ENCODE results near the gene KCNQ1.

Gene KCNQ1

DNA sequence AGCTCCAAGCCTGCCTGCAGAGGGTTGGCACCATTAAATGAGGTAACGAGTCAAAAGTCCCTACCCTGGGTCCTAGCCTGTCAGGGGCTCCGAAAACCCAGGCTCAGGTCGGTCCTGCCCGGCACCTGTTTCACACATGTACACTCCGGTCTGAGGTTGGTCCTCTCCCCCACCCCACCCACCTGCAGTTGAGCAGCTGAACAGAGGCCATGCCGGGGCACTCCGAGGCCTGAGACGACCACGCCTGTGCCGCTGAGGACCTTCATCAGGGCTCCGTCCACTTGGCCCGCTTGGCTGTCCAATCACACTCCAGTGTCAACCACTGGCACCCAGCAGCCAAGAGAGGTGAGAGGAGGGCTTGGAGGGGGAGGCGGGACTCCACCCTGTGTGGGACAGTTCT, 42.7 kb upstream of the KCNQ1 start:
- peaks cover 20 to 31% of the 10 kb centered on the region in 2 donors for H3K4me1 ChIP-seq (ENCODE audit: control insufficient read depth in 1 of 2, insufficient read depth in 2 of 2, low read length in 2 of 2)
- H3K9me3 ChIP-seq (ENCODE audit: control insufficient read depth in 1 of 2, low read length in 2 of 2), result no peaks in the 10 kb centered on the region
- H3K27me3 ChIP-seq (ENCODE audit: low read depth, low read length), result no peaks in the 10 kb centered on the region
- H3K27ac ChIP-seq (ENCODE audit: low read length), result no peak overlapping the region
- H3K4me3 ChIP-seq (ENCODE audit: low read depth in 1 of 2, low read length in 2 of 2), result peak overlapping the region in 1 of 2 donors; percentile 95
- H3K36me3 ChIP-seq (ENCODE audit: control insufficient read depth in 1 of 2, insufficient read depth in 2 of 2, low read length in 2 of 2), result peaks cover 8 to 28% of the 10 kb centered on the region in 2 donors

DNA sequence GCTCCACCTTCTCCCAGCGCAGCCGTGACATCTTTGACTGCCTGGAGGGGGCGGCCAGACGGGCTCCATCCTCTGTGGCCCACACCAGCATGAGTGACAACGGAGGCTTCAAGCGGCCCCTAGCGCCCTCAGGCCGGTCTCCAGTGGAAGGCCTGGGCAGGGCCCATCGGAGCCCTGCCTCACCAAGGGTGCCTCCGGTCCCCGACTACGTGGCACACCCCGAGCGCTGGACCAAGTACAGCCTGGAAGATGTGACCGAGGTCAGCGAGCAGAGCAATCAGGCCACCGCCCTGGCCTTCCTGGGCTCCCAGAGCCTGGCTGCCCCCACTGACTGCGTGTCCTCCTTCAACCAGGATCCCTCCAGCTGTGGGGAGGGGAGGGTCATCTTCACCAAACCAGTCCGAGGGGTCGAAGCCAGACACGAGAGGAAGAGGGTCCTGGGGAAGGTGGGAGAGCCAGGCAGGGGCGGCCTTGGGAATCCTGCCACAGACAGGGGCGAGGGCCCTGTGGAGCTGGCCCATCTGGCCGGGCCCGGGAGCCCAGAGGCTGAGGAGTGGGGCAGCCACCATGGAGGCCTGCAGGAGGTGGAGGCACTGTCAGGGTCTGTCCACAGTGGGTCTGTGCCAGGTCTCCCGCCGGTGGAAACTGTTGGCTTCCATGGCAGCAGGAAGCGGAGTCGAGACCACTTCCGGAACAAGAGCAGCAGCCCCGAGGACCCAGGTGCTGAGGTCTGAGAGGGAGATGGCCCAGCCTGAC, 41.7 kb upstream of the KCNQ1 start:
- H3K27me3 ChIP-seq (ENCODE audit: low read depth, low read length), result no peaks in the 10 kb centered on the region

DNA sequence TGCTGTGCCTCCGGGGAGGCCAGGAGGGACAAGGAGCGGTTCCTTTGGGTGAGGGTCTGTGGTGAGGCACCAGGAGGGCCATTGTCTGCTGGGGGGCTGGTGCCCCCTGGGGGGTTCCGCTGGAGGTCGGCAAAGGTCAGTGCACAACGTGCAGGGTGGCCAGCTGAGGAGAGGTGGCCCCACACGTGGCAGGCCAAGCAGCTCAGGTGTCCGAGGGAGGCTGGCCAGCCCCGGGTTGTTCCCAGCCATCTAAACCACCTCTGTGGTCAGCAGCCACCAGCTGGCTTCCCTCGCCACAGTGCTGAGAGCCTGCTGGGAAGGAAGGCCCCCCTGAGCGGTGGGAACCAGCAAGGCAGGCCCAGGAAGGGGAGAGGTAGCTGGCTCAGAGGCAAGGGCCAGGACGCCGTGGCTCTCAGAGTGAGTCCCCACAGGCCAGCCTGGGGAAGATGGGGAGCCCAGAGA, 40.0 kb upstream of the KCNQ1 start:
- H3K4me3 ChIP-seq (ENCODE audit: low read depth in 1 of 2, low read length in 2 of 2), result no peak overlapping the region

More for the DNA sequence above, 41.7 kb upstream of the KCNQ1 start:
- no peak overlapping the region for H3K27ac ChIP-seq (ENCODE audit: low read length)
- peaks cover 8 to 26% of the 10 kb centered on the region in 2 donors for H3K36me3 ChIP-seq (ENCODE audit: control insufficient read depth in 1 of 2, insufficient read depth in 2 of 2, low read length in 2 of 2)
- H3K9me3 ChIP-seq (ENCODE audit: control insufficient read depth in 1 of 2, low read length in 2 of 2), result no peaks in the 10 kb centered on the region
- H3K4me1 ChIP-seq (ENCODE audit: control insufficient read depth in 1 of 2, insufficient read depth in 2 of 2, low read length in 2 of 2), result peaks cover 20 to 31% of the 10 kb centered on the region in 2 donors
- H3K4me3 ChIP-seq (ENCODE audit: low read depth in 1 of 2, low read length in 2 of 2), result no peak overlapping the region

DNA sequence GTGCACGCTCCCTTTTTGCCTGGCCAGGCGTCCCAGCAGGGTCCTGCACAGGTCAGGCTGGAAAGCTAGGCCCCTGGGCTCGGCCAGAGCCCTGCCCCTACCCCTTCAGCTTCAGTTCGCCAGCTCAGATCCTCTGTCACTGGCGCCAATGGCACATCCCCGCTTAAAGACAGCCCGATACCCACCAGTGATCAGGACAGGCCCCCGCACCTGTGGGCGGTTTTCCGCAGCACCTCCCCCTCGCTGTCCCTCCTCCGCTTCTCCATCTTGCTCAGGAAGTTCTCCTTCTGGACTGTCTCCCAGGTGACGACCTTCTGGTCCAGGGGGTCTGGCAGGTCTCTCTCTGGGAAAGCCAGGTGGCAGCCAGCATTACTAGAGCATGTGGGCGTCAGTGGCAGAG, 38.4 kb upstream of the KCNQ1 start:
- no peaks in the 10 kb centered on the region for H3K27me3 ChIP-seq (ENCODE audit: low read depth, low read length)
- no peaks in the 10 kb centered on the region for H3K9me3 ChIP-seq (ENCODE audit: control insufficient read depth in 1 of 2, low read length in 2 of 2)
- H3K4me3 ChIP-seq (ENCODE audit: low read depth in 1 of 2, low read length in 2 of 2), result no peak overlapping the region
- H3K4me1 ChIP-seq (ENCODE audit: control insufficient read depth in 1 of 2, insufficient read depth in 2 of 2, low read length in 2 of 2), result peaks cover 6 to 11% of the 10 kb centered on the region in 2 donors
- peaks cover 8 to 18% of the 10 kb centered on the region in 2 donors for H3K36me3 ChIP-seq (ENCODE audit: control insufficient read depth in 1 of 2, insufficient read depth in 2 of 2, low read length in 2 of 2)
- no peak overlapping the region for H3K27ac ChIP-seq (ENCODE audit: low read length)

More for the DNA sequence above, 40.0 kb upstream of the KCNQ1 start:
- H3K9me3 ChIP-seq (ENCODE audit: control insufficient read depth in 1 of 2, low read length in 2 of 2), result no peaks in the 10 kb centered on the region
- H3K36me3 ChIP-seq (ENCODE audit: control insufficient read depth in 1 of 2, insufficient read depth in 2 of 2, low read length in 2 of 2), result peaks cover 8 to 18% of the 10 kb centered on the region in 2 donors
- H3K4me1 ChIP-seq (ENCODE audit: control insufficient read depth in 1 of 2, insufficient read depth in 2 of 2, low read length in 2 of 2), result peaks cover 8 to 18% of the 10 kb centered on the region in 2 donors
- H3K27me3 ChIP-seq (ENCODE audit: low read depth, low read length), result no peaks in the 10 kb centered on the region
- H3K27ac ChIP-seq (ENCODE audit: low read length), result no peak overlapping the region

DNA sequence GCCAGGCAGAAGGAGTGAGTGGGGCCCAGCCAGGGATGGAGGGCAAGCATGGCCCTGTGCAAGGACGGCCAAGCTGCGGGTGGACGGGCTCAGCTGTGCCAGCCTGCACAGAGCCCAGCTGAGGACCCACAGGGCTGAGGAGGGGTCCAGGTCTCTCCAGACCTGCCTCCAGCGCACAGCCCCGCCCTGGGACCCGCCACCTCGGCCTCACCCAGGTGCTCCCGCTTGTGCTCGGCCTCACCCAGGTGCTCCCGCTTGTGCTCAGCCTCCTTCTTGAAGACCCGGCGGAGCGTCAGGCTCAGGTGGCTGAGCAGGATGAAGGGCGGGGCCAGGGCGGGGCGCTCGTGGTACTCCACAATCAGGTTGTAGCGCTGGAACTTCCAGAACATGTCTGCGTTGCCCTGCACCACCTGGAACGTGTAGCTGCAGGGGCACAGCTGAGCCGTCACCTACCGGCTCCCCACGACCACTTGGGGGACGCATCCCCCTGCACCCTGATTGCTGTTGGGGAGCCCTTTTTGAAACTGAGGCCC, 37.9 kb upstream of the KCNQ1 start:
- H3K4me3 ChIP-seq (ENCODE audit: low read depth in 1 of 2, low read length in 2 of 2), result no peak overlapping the region
- H3K27me3 ChIP-seq (ENCODE audit: low read depth, low read length), result no peaks in the 10 kb centered on the region
- no peaks in the 10 kb centered on the region for H3K9me3 ChIP-seq (ENCODE audit: control insufficient read depth in 1 of 2, low read length in 2 of 2)
- H3K4me1 ChIP-seq (ENCODE audit: control insufficient read depth in 1 of 2, insufficient read depth in 2 of 2, low read length in 2 of 2), result peaks cover 1 to 6% of the 10 kb centered on the region in 2 donors
- H3K27ac ChIP-seq (ENCODE audit: low read length), result no peak overlapping the region
- peaks cover 8 to 18% of the 10 kb centered on the region in 2 donors for H3K36me3 ChIP-seq (ENCODE audit: control insufficient read depth in 1 of 2, insufficient read depth in 2 of 2, low read length in 2 of 2)

DNA sequence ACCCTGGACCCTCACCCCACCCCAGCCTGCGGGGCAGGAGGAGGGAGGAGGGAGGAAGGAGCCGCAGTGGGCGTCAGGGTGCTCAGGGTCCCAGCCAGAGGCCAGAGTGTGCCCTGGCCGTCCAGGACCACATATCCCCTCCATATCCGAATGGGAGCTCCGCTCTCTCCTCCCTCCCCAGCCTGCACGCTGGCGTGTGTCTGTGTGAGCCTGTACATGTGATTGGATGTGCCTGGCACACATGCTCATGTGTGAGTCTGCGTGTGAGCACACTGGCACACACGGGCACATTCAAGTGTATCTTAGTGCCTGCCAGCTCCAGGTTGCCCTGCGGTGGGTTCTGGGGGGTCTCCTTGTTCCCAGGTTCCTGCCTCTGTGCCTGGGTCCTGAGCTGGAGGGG, 36.1 kb upstream of the KCNQ1 start:
- Histone ChIP-seq H3K4me1 (ENCODE audit: control insufficient read depth in 1 of 2, insufficient read depth in 2 of 2, low read length in 2 of 2) (no peaks in the 10 kb centered on the region), H3K4me3 (ENCODE audit: low read depth in 1 of 2, low read length in 2 of 2) (no peak overlapping the region), H3K9me3 (ENCODE audit: control insufficient read depth in 1 of 2, low read length in 2 of 2) (no peaks in the 10 kb centered on the region), H3K27ac (ENCODE audit: low read length) (no peak overlapping the region), H3K36me3 (ENCODE audit: control insufficient read depth in 1 of 2, insufficient read depth in 2 of 2, low read length in 2 of 2) (peaks cover 0 to 5% of the 10 kb centered on the region in 2 donors), H3K27me3 (ENCODE audit: low read depth, low read length) (no peaks in the 10 kb centered on the region)

- no peaks in the 10 kb centered on the region for H3K9me3 ChIP-seq (ENCODE audit: control insufficient read depth in 1 of 2, low read length in 2 of 2)
- H3K27me3 ChIP-seq (ENCODE audit: low read depth, low read length), result no peaks in the 10 kb centered on the region
- H3K4me3 ChIP-seq (ENCODE audit: low read depth in 1 of 2, low read length in 2 of 2), result no peak overlapping the region
- no peaks in the 10 kb centered on the region for H3K4me1 ChIP-seq (ENCODE audit: control insufficient read depth in 1 of 2, insufficient read depth in 2 of 2, low read length in 2 of 2)
- H3K36me3 ChIP-seq (ENCODE audit: control insufficient read depth in 1 of 2, insufficient read depth in 2 of 2, low read length in 2 of 2), result peaks cover 0 to under 1% of the 10 kb centered on the region in 2 donors
- H3K27ac ChIP-seq (ENCODE audit: low read length), result no peak overlapping the region
These were observed 35.7 kb upstream of the KCNQ1 start for GRCh38 chr11:2409126-2409525.

GRCh38 chr11:2409611-2410468, 35.0 kb upstream of the KCNQ1 start:
- Histone ChIP-seq H3K36me3 (ENCODE audit: control insufficient read depth in 1 of 2, insufficient read depth in 2 of 2, low read length in 2 of 2) (no peaks in the 10 kb centered on the region), H3K4me1 (ENCODE audit: control insufficient read depth in 1 of 2, insufficient read depth in 2 of 2, low read length in 2 of 2) (no peaks in the 10 kb centered on the region), H3K4me3 (ENCODE audit: low read depth in 1 of 2, low read length in 2 of 2) (no peak overlapping the region), H3K27ac (ENCODE audit: low read length) (no peak overlapping the region), H3K27me3 (ENCODE audit: low read depth, low read length) (no peaks in the 10 kb centered on the region), H3K9me3 (ENCODE audit: control insufficient read depth in 1 of 2, low read length in 2 of 2) (no peaks in the 10 kb centered on the region)

- Histone ChIP-seq H3K36me3 (ENCODE audit: control insufficient read depth in 1 of 2, insufficient read depth in 2 of 2, low read length in 2 of 2) (no peaks in the 10 kb centered on the region), H3K27ac (ENCODE audit: low read length) (no peak overlapping the region), H3K4me1 (ENCODE audit: control insufficient read depth in 1 of 2, insufficient read depth in 2 of 2, low read length in 2 of 2) (no peaks in the 10 kb centered on the region), H3K27me3 (ENCODE audit: low read depth, low read length) (no peaks in the 10 kb centered on the region), H3K4me3 (ENCODE audit: low read depth in 1 of 2, low read length in 2 of 2) (no peak overlapping the region), H3K9me3 (ENCODE audit: control insufficient read depth in 1 of 2, low read length in 2 of 2) (no peaks in the 10 kb centered on the region)
These were observed 34.2 kb upstream of the KCNQ1 start for GRCh38 chr11:2410616-2411015.

GRCh38 chr11:2411446-2412305, 33.1 kb upstream of the KCNQ1 start:
- no peak overlapping the region for H3K27ac ChIP-seq (ENCODE audit: low read length)
- H3K4me3 ChIP-seq (ENCODE audit: low read depth in 1 of 2, low read length in 2 of 2), result no peak overlapping the region
- no peaks in the 10 kb centered on the region for H3K4me1 ChIP-seq (ENCODE audit: control insufficient read depth in 1 of 2, insufficient read depth in 2 of 2, low read length in 2 of 2)
- H3K36me3 ChIP-seq (ENCODE audit: control insufficient read depth in 1 of 2, insufficient read depth in 2 of 2, low read length in 2 of 2), result no peaks in the 10 kb centered on the region
- H3K27me3 ChIP-seq (ENCODE audit: low read depth, low read length), result no peaks in the 10 kb centered on the region
- H3K9me3 ChIP-seq (ENCODE audit: control insufficient read depth in 1 of 2, low read length in 2 of 2), result no peaks in the 10 kb centered on the region

All from muscle layer of duodenum (tissue), 2 donors.